HPDE6-E6E7 (cell line): Measurements from ENCODE around the gene SMAD3.

ENCODE experiments used
- DNase-seq: peaks from one replicate; pipeline ENCODE4 v3.0.0; 2011; ENCODE audit warnings: missing footprints; ENCODE audit errors: extremely low spot score

The SMAD3 gene

GRCh38 chr15:67180035-67180434 lies 114.6 kb downstream of the SMAD3 start:
- DNase-seq = no peak

- DNase-seq = no peak
Observed at GRCh38 chr15:67180514-67181191, 115.3 kb downstream of the SMAD3 start.

DNA sequence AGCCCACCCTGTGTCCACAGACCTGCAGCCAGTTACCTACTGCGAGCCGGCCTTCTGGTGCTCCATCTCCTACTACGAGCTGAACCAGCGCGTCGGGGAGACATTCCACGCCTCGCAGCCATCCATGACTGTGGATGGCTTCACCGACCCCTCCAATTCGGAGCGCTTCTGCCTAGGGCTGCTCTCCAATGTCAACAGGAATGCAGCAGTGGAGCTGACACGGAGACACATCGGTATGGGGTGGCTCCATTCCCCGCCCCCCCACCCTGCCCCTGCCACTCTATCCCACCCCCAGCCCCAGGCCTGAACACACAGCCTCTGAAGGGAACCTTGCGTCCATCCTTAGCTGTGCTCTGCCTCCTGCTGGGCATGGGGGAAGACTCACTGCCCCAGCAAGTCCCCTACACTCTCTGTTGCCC lies 115.8 kb downstream of the SMAD3 start:
- no peak for DNase-seq

- no peak for DNase-seq
Observed at GRCh38 chr15:67183443-67184169, 118.2 kb downstream of the SMAD3 start.

GRCh38 chr15:67184208-67184925 lies 119.0 kb downstream of the SMAD3 start:
- DNase-seq = no peak

- no peak for DNase-seq
Observed at GRCh38 chr15:67185051-67185450, 119.6 kb downstream of the SMAD3 start.

DNA sequence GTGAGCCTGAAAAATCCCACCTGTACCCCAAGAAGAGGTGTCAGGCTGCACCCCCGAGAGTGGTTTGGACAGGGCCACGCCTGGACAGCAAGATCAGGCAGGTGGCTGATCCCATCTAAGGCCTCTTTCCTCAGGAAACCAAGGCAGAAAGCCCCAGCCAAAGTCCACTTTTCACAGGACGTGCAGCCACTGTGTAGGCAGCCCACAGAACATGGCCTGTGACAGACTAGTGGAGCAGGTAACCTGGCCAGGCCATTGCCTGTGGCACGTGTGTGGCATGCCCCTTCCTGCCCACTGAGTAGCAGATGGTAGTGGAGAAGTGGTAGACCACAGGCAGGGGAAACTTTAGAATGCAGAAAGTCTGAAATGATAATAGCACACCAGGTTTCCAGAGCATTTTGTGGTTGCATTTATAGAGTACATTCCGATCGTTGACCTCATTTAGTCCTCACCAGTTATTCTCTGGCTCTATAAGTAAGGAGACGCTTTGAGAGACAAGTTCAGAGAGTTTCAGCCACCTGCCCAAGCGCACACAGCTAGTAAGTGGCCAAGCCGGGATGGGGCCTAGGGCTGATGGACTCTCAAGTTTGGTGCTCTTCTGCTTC lies 120.3 kb downstream of the SMAD3 start:
- no peak for DNase-seq

DNA sequence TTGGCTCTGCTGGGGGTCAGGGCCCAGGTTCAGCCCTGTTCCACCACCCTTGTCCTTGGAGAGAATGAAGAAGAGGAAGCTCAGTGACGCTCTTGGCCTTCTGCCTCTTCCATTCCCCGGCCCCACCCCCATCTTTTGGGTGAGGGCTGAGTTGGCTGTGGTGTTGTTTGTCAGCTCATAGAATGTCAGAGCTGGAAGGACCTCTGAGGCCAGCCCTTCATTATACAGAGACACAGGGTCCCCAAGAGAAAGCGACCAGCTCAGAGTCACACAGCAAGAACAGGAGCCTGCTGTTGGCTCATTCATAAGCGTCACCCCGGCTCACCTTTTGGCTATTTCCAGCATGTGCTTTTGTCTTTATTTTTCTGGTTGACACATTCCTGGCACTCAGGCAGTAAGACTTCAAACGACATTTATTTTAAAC lies 120.8 kb downstream of the SMAD3 start:
- DNase-seq = no peak

DNA sequence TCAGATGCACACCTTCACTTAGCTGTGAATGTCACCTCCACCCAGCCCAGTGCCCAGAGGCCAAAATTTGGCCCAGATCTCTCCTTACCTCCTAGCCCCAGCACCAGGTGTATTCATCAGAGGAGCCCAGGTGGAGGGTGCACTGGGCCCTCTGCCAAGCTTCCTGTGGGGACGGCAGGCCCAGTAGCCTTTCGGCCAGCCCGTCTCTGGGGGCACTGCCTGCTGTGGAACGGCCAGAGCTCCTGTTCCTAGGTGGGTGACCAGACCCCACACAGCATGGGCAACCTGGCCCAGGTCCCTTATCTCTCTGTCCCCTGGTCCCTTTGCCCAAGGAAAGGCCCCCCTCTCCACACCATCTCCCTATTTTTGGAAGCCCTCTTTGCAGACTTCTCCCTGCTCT lies 121.3 kb downstream of the SMAD3 start:
- DNase-seq = no peak

GRCh38 chr15:67187351-67187854 lies 122.0 kb downstream of the SMAD3 start:
- DNase-seq = no peak

DNA sequence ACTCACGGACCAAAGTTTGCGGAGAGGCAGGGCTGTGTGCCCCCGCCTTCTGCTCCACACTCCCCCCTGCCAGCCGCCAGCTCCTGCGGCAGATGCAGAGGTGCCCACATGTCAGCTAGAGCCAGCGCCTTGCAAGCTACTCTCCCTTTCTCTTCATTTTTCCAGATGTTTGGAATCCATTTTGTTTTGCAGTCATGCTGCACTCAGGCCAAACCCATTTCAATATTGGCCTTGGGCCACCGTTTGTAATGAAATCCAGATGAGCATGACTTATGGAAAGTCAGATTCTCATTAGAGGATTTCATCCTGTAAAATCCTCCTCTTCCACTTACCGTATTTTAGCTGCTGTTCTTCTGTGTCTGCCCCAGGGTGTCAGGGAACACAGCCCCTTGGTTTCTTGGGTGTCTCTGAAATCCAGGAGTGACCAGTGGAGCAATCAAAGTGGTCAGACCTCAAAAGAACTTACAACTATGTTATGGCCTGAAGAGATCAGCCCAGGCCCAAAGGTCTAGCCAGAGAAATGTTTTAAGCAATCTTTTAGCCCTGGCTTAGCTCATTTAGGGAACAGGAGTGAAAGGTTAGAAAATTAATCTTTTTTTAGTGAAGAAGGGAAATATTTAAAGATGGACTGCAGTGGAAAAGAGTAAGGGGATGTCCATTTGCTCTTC lies 123.3 kb downstream of the SMAD3 start:
- DNase-seq = no peak

- DNase-seq = no peak
Observed at GRCh38 chr15:67189326-67190051, 124.1 kb downstream of the SMAD3 start.

GRCh38 chr15:67190326-67190725 lies 124.9 kb downstream of the SMAD3 start:
- DNase-seq = no peak

DNA sequence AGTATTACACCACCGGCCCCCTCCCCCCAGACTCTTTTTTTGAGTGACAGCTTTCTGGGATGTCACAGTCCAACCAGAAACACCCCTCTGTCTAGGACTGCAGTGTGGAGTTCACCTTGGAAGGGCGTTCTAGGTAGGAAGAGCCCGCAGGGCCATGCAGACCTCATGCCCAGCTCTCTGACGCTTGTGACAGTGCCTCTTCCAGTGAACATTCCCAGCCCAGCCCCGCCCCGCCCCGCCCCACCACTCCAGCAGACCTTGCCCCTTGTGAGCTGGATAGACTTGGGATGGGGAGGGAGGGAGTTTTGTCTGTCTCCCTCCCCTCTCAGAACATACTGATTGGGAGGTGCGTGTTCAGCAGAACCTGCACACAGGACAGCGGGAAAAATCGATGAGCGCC lies 125.4 kb downstream of the SMAD3 start:
- DNase-seq = no peak

- DNase-seq = no peak
Observed at GRCh38 chr15:67192185-67192820, 126.9 kb downstream of the SMAD3 start.

- DNase-seq = no peak
Observed at GRCh38 chr15:67193223-67193990, 128.0 kb downstream of the SMAD3 start.

DNA sequence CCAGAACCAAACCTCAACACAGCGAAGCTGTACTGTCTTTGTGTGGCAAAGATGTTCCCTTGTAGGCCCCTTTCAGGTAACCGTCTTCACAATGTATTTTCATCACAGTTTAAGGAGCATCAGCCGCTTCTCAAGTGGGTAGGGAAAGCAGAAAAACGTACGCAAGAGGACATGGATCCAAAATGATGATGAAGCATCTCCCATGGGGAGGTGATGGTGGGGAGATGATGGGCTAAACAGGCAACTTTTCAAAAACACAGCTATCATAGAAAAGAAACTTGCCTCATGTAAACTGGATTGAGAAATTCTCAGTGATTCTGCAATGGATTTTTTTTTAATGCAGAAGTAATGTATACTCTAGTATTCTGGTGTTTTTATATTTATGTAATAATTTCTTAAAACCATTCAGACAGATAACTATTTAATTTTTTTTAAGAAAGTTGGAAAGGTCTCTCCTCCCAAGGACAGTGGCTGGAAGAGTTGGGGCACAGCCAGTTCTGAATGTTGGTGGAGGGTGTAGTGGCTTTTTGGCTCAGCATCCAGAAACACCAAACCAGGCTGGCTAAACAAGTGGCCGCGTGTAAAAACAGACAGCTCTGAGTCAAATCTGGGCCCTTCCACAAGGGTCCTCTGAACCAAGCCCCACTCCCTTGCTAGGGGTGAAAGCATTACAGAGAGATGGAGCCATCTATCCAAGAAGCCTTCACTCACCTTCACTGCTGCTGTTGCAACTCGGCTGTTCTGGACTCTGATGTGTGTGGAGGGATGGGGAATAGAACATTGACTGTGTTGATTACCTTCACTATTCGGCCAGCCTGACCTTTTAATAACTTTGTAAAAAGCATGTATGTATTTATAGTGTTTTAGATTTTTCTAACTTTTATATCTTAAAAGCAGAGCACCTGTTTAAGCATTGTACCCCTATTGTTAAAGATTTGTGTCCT lies 129.0 kb downstream of the SMAD3 start:
- no peak for DNase-seq

- DNase-seq = no peak
Observed at GRCh38 chr15:67195305-67195704, 129.9 kb downstream of the SMAD3 start.

DNA sequence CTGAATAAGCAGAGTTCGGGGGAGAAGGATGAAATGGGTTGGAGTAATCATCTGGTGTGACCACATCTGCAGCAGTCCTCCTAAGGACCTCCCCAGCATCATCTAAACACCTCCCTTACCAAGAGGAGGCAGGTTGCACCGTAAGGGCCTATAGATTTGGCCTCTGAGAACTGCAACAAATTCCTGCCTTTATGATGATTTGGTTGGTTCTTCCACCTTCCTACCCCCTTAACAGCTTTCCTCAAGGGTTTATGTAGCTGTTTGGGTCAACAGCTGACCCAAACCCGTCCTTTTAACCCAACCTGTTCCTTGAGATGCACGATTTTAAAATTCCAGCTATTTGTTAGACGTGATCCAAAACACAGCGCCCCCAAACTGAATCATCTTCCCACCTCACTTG lies 130.8 kb downstream of the SMAD3 start:
- DNase-seq = no peak
